Astrocyte (in vitro differentiated cells and primary cell): ENCODE results near the gene SLC45A2.

ENCODE experiments used
- CTCF ChIP-seq: IDR thresholded peaks from 2 replicates; pipeline ENCODE4 v1.5.1; 2011; ENCODE audit warnings: low read depth, mild to moderate bottlenecking, inconsistent platforms, low read length, moderate library complexity; ENCODE audit not compliant: insufficient read depth
- EZH2 ChIP-seq: IDR thresholded peaks from 2 replicates; pipeline ENCODE4 v1.6.1; 2012; ENCODE audit warnings: mild to moderate bottlenecking, low read length, inconsistent platforms; ENCODE audit not compliant: insufficient read depth

- TF ChIP-seq EZH2 (no peak), CTCF (no peak)
These were observed 43.4 kb downstream of the SLC45A2 start for GRCh38 chr5:33941090-33941489.
